GOT3 (cell line): ENCODE results near the gene LAMB1.
A peak's percentile ranks its signal among the peaks of the same experiment; 100 is the strongest.
"Not testable (repeated sequence)": the region's sequence is repeated elsewhere in the genome, so short reads cannot be mapped to it uniquely, and the experiment has no call there.

Source experiments
- DNase-seq: peaks from one replicate; lab custom pipeline; 2025; ENCODE audit warnings: mixed read lengths; lab: John Stamatoyannopoulos, UW

Gene LAMB1

GRCh38 chr7:107945332-107945731 lies 57.6 kb downstream of the LAMB1 start:
- no peak for DNase-seq

GRCh38 chr7:107944411-107945169 lies 58.4 kb downstream of the LAMB1 start:
- DNase-seq, result no peak

GRCh38 chr7:107943018-107943417 lies 59.9 kb downstream of the LAMB1 start:
- no peak for DNase-seq

GRCh38 chr7:107940951-107941350 lies 62.0 kb downstream of the LAMB1 start:
- no peak for DNase-seq

DNA sequence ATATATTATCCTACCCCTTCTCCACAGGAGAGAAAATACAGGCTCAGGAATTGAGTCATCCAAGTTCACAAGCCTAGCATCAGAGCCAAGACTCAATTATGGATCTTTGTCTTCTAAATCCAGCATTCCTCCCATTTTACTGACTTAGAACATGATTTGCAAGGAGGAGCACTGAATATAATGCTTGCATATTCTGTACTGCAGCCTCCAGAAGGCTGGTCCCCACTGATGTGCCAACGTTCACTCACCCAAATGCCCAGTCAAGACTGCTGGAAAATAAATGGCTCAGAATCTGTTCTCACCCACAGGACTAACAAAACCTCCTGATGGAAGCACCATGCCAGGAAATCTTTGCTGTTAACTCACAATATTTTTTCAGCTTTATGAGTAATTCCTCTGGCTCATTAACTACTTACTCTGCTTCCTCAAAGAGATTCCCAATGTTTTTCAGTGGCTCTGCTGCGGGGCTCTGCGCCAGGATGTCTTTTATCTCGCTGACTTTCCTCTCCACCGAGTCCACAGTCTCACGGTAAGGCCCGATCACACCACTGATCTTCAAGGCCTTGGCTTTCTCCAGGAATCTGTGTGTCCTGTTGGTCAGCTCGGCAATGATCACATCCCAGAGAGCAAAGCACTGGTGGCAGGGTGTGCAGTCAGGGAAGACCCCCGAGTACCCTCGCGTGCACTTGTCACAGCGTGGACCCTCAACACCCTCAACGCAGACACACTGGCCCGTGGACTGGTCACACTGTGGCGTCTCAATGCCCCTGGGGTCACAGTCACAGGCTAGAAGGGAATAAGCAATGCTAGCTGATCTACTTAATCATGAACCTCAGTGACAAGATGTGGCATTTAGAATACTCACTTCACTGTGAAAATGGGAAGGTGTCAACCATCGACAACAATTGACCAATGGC lies 63.1 kb downstream of the LAMB1 start:
- peak; percentile 13 for DNase-seq

- DNase-seq, result no peak
Observed at GRCh38 chr7:107938456-107939250, 64.3 kb downstream of the LAMB1 start.

DNA sequence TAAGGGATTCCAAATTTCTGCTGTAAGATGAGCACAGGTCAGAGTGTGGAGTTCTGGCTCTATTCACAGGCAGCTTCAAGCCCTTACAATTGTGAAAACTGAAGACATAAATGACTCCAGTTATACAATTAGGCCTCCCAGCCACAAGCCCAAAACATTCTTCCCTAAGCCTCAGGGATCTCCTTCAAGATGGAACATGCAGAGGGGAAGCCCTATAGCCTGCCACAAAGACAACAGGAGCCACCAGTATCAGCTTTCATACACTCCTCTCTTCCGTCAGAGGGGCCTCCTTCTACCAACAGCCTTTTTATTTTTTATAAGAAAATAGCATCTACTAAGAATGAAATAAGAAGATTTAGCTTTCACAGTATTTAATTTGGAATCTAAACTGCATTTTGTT lies 65.4 kb downstream of the LAMB1 start:
- no peak for DNase-seq

- DNase-seq, result no peak
Observed at GRCh38 chr7:107936312-107936711, 66.6 kb downstream of the LAMB1 start.

DNA sequence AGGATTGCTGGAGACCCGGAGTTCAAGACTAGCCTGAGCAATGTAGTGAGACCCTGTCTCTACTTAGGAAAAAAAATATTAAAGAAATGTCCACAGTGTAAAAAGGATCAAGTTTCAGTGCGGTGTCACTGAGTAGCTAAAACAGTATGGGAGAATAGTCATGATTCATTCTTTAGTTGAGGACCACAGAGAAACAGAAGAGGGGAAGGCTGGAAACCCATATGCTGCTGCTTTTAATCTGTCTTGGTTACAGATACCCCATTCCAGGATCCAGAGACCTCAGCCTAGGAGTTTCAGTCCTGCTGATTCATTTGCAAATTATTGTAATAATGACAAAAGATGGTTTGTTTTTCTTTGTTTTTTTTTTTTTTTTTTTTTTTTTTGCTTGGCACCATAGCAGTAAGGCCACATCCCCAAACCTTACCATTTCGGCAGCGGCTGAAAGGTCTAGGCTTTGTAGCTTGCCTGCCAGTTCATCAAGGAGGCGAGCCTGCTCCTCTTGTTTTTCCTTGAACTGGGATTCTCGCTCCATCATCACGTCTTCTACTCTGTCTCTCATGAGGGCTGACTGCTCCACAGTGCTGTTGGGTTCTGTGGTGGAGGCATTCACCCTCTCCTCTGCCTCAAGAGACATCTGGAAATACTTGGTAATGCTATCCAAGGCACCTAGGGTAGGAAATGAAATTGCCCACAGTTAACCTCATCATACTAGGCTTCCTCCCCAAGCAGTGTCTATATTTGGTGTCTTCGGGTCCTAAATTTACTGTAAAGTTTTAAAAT lies 67.8 kb downstream of the LAMB1 start:
- DNase-seq, result no peak

- DNase-seq, result no peak
Observed at GRCh38 chr7:107933386-107934013, 69.5 kb downstream of the LAMB1 start.

DNA sequence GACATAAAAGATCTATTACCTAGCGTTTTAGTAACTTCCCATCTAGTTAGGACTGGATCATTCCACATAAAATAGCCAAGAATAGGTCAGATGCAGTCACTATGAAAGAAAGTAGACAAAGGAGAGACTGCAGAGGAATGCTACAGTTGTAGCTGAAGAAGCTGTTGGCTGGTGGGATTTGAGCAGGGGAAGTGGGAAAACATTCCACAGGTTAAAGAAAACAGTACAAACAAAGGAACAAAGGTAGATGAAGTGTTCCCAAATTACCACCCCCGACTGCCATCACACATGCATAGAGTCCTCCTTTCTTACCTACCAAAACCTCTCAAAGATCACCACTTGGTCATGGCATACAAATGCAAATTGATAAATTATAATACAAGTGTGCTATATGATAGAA lies 70.2 kb downstream of the LAMB1 start:
- DNase-seq, result no peak

DNA sequence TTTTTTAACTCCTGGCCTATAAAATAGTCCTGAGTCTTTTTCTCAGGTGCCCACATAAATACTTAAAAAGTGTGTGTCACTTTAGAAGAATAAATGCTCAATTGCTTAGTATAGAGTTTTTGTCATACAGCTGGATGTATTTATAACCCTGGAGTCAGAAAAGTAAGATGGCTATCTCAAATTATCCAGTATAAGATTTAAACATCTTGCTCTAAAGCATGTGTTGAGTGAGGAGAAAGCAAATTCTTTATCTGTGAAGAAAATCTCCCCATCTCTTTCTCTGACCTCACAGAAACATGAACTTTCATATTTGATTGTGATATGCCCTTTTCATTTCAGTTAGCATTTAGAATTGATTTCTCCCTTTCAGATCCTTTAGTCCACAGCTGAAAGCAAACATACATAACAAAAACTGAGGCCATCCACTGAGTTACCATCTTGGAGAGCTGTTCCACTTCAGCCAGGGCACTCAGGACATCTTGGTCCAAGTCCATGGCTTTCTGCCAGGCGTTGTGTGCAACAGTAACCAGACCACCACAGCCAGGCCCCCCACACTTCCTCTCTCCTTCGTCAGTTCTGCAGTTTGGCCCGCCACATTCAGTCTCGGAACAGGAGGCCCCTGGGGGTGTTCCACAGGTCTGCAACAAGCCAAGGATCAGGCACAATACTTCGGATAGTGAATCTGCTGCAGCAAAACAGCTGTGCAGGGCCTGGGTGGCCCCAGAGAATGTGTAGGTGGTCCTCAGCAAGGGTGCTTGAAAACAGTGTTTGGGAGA lies 71.0 kb downstream of the LAMB1 start:
- DNase-seq, result no peak

DNA sequence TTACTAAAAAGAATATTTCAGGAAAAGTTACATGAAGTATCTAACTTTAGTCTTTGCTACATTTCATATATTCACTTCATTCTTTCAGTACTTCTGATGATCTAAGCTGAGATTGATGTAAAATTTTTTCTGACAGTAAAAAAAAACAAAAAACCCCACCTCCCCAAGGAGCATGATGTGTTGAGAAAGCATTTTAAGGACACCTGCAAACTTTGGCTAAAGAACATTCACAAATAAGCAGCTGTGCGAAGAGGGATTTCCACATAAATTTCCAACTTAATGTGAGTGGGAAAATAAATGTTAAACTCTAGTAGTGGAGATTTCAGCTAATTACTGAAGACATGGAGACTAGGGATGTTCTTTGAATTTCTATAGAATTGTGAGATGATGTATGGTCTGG lies 76.5 kb downstream of the LAMB1 start:
- no peak for DNase-seq

- DNase-seq, result no peak
Observed at GRCh38 chr7:107924841-107925504, 78.0 kb downstream of the LAMB1 start.

- DNase-seq, result no peak
Observed at GRCh38 chr7:107922886-107923285, 80.1 kb downstream of the LAMB1 start.

DNA sequence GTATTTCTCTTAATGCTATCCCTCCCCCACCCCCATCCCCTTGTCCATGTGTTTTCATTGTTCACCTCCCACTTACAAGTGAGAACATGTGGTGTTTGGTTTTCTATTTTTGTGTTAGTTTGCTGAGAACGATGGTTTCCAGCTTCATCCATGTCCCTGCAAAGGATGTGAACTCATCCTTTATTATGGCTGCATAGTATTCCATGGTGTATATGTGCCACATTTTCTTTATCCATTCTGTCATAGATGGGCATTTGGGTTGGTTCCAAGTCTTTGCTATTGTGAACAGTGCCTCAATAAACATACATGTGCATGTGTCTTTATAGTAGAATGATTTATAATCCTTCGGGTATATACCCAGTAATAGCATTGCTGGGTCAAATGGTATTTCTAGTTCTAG lies 81.1 kb downstream of the LAMB1 start:
- not testable (repeated sequence) for DNase-seq

GRCh38 chr7:107920048-107920772 lies 82.8 kb downstream of the LAMB1 start:
- DNase-seq, result no peak

GRCh38 chr7:107918948-107919347 lies 84.0 kb downstream of the LAMB1 start:
- no peak for DNase-seq
